GM21367 (cell line): ENCODE measurements around the gene CHRNB1.
A peak's percentile ranks its signal among the peaks of the same experiment; 100 is the strongest.

Experiments used
- ATAC-seq: cut with Tn5 transposase; IDR thresholded peaks from one replicate; pipeline ENCODE4 v1.9.1; 2021; ENCODE audit not compliant: unreplicated experiment

The CHRNB1 gene

GRCh38 chr17:7415784-7416183 lies 29.1 kb upstream of the CHRNB1 start:
- ATAC-seq: no peak

- ATAC-seq: no peak
Measured at GRCh38 chr17:7416323-7416722, 28.5 kb upstream of the CHRNB1 start.

GRCh38 chr17:7417056-7417655 lies 27.7 kb upstream of the CHRNB1 start:
- no peak for ATAC-seq

GRCh38 chr17:7418472-7419152 lies 26.2 kb upstream of the CHRNB1 start:
- ATAC-seq: no peak

GRCh38 chr17:7419819-7420610 lies 24.8 kb upstream of the CHRNB1 start, which contains the start of gene SPEM1:
TSS of gene SPEM1 (plus strand) at chr17:7420324. CDS start at chr17:7420385, 61 bp downstream.
- no peak for ATAC-seq

GRCh38 chr17:7421186-7421585 lies 23.7 kb upstream of the CHRNB1 start:
- ATAC-seq: no peak

- no peak for ATAC-seq
Measured at GRCh38 chr17:7423679-7424078, 21.2 kb upstream of the CHRNB1 start.

- no peak for ATAC-seq
Measured at GRCh38 chr17:7425316-7425715, 19.5 kb upstream of the CHRNB1 start, which contains the start of gene SPEM2. TSS of gene SPEM2 (plus strand) at chr17:7425616. CDS start at chr17:7425689, 73 bp downstream.

- no peak for ATAC-seq
Measured at GRCh38 chr17:7425756-7426155, 19.1 kb upstream of the CHRNB1 start.

GRCh38 chr17:7426203-7426863 lies 18.5 kb upstream of the CHRNB1 start:
- ATAC-seq: no peak

GRCh38 chr17:7426896-7427489 lies 17.9 kb upstream of the CHRNB1 start:
- ATAC-seq: no peak

- no peak for ATAC-seq
Measured at GRCh38 chr17:7427549-7427948, 17.3 kb upstream of the CHRNB1 start.

- no peak for ATAC-seq
Measured at GRCh38 chr17:7428557-7428956, 16.3 kb upstream of the CHRNB1 start, which contains the start of gene SPEM3. TSS of gene SPEM3 (plus strand) at chr17:7428857. CDS start at chr17:7428903, 46 bp downstream.

- ATAC-seq: no peak
Measured at GRCh38 chr17:7429722-7430121, 15.1 kb upstream of the CHRNB1 start.

- ATAC-seq: no peak
Measured at GRCh38 chr17:7431231-7431630, 13.6 kb upstream of the CHRNB1 start.

GRCh38 chr17:7432296-7432695 lies 12.6 kb upstream of the CHRNB1 start:
- ATAC-seq: no peak

- ATAC-seq: peak; percentile 16
Measured at GRCh38 chr17:7435676-7436555, 8.9 kb upstream of the CHRNB1 start.

GRCh38 chr17:7436556-7437368 lies 8.1 kb upstream of the CHRNB1 start:
- ATAC-seq: no peak

- no peak for ATAC-seq
Measured at GRCh38 chr17:7437369-7437863, 7.4 kb upstream of the CHRNB1 start.
